ENCODE results near the gene DAGLB. TPM values are rescaled to one million over a fixed set of nuclear protein-coding genes. Genes with fewer than 3 reads are reported as not detected.

The DAGLB gene
- total RNA-seq, 1 experiment from 2014 or later = 22.3 TPM

DNA sequence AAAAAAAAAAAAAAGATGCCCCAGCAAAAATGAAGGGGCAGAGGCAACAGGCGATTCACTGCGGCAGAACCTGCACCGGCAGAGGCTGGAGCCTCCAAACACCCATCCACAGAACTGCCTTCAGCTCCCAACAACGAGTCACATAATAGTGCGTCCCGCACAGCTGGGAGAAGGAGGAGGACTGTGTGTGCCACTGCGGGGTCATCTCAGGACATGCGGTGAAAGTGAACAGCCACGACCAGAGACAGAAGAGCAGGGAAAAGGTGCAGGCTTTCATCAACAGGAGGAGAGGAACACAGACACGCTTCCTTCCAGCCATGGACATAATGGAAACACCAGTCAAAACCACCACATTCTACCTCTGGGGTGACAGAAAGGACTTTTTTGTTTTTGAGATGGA, 34.1 kb downstream of the DAGLB start:
- H3K27me3 ChIP-seq (ENCODE audit: control insufficient read depth, insufficient read depth, low read length) = no peaks in the 10 kb centered on the region
- in situ Hi-C loops (cut with HindIII; ENCODE audit: low pct_unique_long_range_greater_than_20kb, low sequenced_read_pairs) (no loop called here), intact Hi-C loops (cut with micrococcal nuclease; ENCODE audit: unreplicated experiment) (no loop called here)
- no peak overlapping the region for H3K27ac ChIP-seq (ENCODE audit: low read length)
- H3K4me3 ChIP-seq (ENCODE audit: low read depth in 2 of 2, low read length in 2 of 2) = no peak overlapping the region
- TF ChIP-seq, protein P1, sequence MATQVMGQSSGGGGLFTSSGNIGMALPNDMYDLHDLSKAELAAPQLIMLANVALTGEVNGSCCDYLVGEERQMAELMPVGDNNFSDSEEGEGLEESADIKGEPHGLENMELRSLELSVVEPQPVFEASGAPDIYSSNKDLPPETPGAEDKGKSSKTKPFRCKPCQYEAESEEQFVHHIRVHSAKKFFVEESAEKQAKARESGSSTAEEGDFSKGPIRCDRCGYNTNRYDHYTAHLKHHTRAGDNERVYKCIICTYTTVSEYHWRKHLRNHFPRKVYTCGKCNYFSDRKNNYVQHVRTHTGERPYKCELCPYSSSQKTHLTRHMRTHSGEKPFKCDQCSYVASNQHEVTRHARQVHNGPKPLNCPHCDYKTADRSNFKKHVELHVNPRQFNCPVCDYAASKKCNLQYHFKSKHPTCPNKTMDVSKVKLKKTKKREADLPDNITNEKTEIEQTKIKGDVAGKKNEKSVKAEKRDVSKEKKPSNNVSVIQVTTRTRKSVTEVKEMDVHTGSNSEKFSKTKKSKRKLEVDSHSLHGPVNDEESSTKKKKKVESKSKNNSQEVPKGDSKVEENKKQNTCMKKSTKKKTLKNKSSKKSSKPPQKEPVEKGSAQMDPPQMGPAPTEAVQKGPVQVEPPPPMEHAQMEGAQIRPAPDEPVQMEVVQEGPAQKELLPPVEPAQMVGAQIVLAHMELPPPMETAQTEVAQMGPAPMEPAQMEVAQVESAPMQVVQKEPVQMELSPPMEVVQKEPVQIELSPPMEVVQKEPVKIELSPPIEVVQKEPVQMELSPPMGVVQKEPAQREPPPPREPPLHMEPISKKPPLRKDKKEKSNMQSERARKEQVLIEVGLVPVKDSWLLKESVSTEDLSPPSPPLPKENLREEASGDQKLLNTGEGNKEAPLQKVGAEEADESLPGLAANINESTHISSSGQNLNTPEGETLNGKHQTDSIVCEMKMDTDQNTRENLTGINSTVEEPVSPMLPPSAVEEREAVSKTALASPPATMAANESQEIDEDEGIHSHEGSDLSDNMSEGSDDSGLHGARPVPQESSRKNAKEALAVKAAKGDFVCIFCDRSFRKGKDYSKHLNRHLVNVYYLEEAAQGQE (IDR thresholded peaks at IDR 0.05; ENCODE audit: insufficient read depth in 1 of 2, low read depth in 2 of 2, low read length in 1 of 2) = no peak
- TF ChIP-seq TCF7L2 (IDR thresholded peaks at IDR 0.05; ENCODE audit: low read depth, low read length) (no peak), POLR2AphosphoS5 (IDR thresholded peaks at IDR 0.05; ENCODE audit: low read depth, low read length) (no peak), SIN3A (IDR thresholded peaks at IDR 0.05; ENCODE audit: borderline replicate concordance, insufficient read depth, low read depth, low read length) (no peak)
- TF ChIP-seq, protein P2, sequence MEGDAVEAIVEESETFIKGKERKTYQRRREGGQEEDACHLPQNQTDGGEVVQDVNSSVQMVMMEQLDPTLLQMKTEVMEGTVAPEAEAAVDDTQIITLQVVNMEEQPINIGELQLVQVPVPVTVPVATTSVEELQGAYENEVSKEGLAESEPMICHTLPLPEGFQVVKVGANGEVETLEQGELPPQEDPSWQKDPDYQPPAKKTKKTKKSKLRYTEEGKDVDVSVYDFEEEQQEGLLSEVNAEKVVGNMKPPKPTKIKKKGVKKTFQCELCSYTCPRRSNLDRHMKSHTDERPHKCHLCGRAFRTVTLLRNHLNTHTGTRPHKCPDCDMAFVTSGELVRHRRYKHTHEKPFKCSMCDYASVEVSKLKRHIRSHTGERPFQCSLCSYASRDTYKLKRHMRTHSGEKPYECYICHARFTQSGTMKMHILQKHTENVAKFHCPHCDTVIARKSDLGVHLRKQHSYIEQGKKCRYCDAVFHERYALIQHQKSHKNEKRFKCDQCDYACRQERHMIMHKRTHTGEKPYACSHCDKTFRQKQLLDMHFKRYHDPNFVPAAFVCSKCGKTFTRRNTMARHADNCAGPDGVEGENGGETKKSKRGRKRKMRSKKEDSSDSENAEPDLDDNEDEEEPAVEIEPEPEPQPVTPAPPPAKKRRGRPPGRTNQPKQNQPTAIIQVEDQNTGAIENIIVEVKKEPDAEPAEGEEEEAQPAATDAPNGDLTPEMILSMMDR (IDR thresholded peaks at IDR 0.05) = no peak
- no peaks in the 10 kb centered on the region for H3K9me3 ChIP-seq (ENCODE audit: control insufficient read depth, insufficient read depth, low read depth, low read length)
- DNase-seq (ENCODE audit: low read depth, low spot score) (no peak), ATAC-seq (no peak)
- H3K36me3 ChIP-seq (ENCODE audit: control insufficient read depth, insufficient read depth, low read length) = no peaks in the 10 kb centered on the region
- 0 out of 2 replicates have a peak, but pooled peaks cover 3% of the 10 kb centered on the region for H3K4me1 ChIP-seq (ENCODE audit: control insufficient read depth, insufficient read depth, low read length)
- ChIA-PET CTCF (no interaction called here), POLR2A (no interaction called here)
- BruUV-seq (replicated peaks) = no TSS peak

DNA sequence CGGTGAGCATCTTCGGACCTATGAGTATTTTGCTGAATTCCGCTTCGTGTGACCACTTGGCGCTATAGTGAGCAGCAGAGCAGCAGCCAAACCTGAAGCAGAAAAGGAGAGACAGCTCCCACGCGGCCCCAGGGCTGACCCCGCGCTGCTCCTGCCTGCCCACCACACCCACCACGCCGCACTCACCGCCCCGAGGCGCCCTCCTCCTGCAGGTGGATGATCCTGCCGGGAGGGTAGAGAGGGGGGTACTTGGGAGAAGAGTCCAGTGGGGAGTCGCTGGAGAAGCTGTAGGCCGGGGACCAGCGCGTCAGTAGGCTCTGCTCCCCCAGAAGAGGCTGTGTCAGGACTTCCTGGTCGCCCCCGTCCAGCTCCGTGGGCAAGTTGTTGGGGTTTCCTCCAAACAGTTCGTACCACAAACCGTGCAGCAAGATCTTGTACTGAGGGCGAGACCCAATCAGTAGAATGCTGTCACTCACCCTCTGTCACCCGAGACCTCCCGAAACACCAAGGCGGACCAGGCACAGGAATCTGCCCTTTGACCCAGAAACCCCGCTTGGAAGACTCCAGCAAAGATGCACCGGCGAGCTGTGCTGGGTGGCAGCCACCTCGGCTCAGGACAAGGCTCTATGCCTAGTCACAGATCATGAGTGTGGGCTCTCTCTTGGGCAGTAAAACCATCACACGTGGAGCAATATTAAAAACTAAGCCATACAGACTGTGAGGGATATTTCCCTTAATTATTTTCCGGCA, 37.6 kb downstream of the DAGLB start:
- H3K4me1 ChIP-seq (ENCODE audit: control insufficient read depth, insufficient read depth, low read length) = no peaks in the 10 kb centered on the region
- BruUV-seq (replicated peaks) = no TSS peak
- no peaks in the 10 kb centered on the region for H3K27me3 ChIP-seq (ENCODE audit: control insufficient read depth, insufficient read depth, low read length)
- peaks cover 3% of the 10 kb centered on the region for H3K36me3 ChIP-seq (ENCODE audit: control insufficient read depth, insufficient read depth, low read length)
- ChIA-PET CTCF (interaction anchor here (0.6 kb wide), 1 partner anchor 10 kb away, joined by 3 read pairs; no protein-coding TSS in a partner anchor), POLR2A (no interaction called here)
- intact Hi-C loops (cut with micrococcal nuclease; ENCODE audit: unreplicated experiment) (no loop called here), in situ Hi-C loops (cut with HindIII; ENCODE audit: low pct_unique_long_range_greater_than_20kb, low sequenced_read_pairs) (no loop called here)
- TF ChIP-seq POLR2AphosphoS5 (IDR thresholded peaks at IDR 0.05; ENCODE audit: low read depth, low read length) = peak; percentile 44; the same call in 1 of the 2 replicates
- no peak for TF ChIP-seq SIN3A (IDR thresholded peaks at IDR 0.05; ENCODE audit: borderline replicate concordance, insufficient read depth, low read depth, low read length)
- ATAC-seq (peak; percentile 16), DNase-seq (ENCODE audit: low read depth, low spot score) (no peak)
- no peak overlapping the region for H3K27ac ChIP-seq (ENCODE audit: low read length)
- no peaks in the 10 kb centered on the region for H3K9me3 ChIP-seq (ENCODE audit: control insufficient read depth, insufficient read depth, low read depth, low read length)
- no peak overlapping the region for H3K4me3 ChIP-seq (ENCODE audit: low read depth in 2 of 2, low read length in 2 of 2)

DNA sequence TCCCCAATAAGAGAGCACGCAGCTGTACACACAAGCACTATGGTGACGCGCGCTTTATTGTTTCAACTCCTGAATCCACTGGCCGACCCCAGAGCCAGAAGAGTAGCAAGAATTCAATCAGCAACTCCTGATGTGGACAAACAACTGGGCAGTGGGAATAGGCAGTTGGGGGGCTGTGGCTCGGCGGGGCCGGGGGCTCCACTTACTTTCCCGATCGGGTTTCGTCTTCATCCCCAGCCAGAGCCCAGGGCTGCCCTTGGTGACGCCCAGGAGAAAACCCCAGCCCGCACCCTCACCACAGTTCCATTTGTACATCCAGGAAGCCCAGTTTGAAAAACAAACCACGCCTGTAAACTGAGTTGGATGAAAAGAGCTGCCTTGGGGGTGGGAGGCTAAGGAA, 38.7 kb downstream of the DAGLB start:
- Histone ChIP-seq H3K4me3 (ENCODE audit: low read depth in 2 of 2, low read length in 2 of 2) (no peak overlapping the region), H3K27me3 (ENCODE audit: control insufficient read depth, insufficient read depth, low read length) (no peaks in the 10 kb centered on the region), H3K36me3 (ENCODE audit: control insufficient read depth, insufficient read depth, low read length) (peaks cover 5% of the 10 kb centered on the region), H3K27ac (ENCODE audit: low read length) (no peak overlapping the region), H3K9me3 (ENCODE audit: control insufficient read depth, insufficient read depth, low read depth, low read length) (no peaks in the 10 kb centered on the region), H3K4me1 (ENCODE audit: control insufficient read depth, insufficient read depth, low read length) (no peaks in the 10 kb centered on the region; the same call in 1 of the 2 replicates)
- in situ Hi-C loops (cut with HindIII; ENCODE audit: low pct_unique_long_range_greater_than_20kb, low sequenced_read_pairs) = no loop called here
- TF ChIP-seq TCF7L2 (IDR thresholded peaks at IDR 0.05; ENCODE audit: low read depth, low read length) = no peak
- no peak for TF ChIP-seq SIN3A (IDR thresholded peaks at IDR 0.05; ENCODE audit: borderline replicate concordance, insufficient read depth, low read depth, low read length)
- TF ChIP-seq, protein P2 (IDR thresholded peaks at IDR 0.05) = no peak
- TF ChIP-seq POLR2AphosphoS5 (IDR thresholded peaks at IDR 0.05; ENCODE audit: low read depth, low read length) = no peak
- TF ChIP-seq, protein P1 (IDR thresholded peaks at IDR 0.05; ENCODE audit: insufficient read depth in 1 of 2, low read depth in 2 of 2, low read length in 1 of 2) = no peak
- intact Hi-C loops (cut with micrococcal nuclease; ENCODE audit: unreplicated experiment) = no loop called here
- ChIA-PET POLR2A (no interaction called here), CTCF (no interaction called here)
- ATAC-seq (peak; percentile 7), DNase-seq (ENCODE audit: low read depth, low spot score) (no peak)
- no TSS peak for BruUV-seq (replicated peaks)

Data from Panc1 (cell line).